K562 (cell line): ENCODE data around the gene GPR21. TPM values are rescaled to one million over a fixed set of nuclear protein-coding genes. Genes with fewer than 3 reads are reported as not detected.

Source experiments
- ATAC-seq: fragments of 200-7000 bp; cut with Tn5 transposase; 3 replicates; pipeline ENCODE4 v1.9.1; 2020; ENCODE audit warnings: moderate library complexity
- BruUV-seq: library from RNA; stranded (reverse); fragments of 400-500 nt; replicated peaks from 2 replicates; lab custom pipeline; 2021; lab: Mats Ljungman, UMichigan
- CTCF ChIA-PET: fragments of 300-600 bp; formaldehyde crosslinking; extraction: SDS; loops from one replicate; lab custom pipeline; 2021; ENCODE audit warnings: low intra/inter-chr PET ratio; lab: Yijun Ruan, JAX
- POLR2A ChIA-PET: fragments of 300-600, 350-650 bp; sonication (Branson Sonifier 250); formaldehyde crosslinking; extraction: SDS; loops from one replicate; lab custom pipeline; 2021; ENCODE audit warnings: antibody characterized with exemption, inconsistent platforms; lab: Yijun Ruan, JAX
- DNase-seq, 4 experiments: peaks; one replicate each; pipeline versions ENCODE4 v3.0.0 to v3.0.0-alpha.2; 2011 to 2018; ENCODE audit warnings: low spot score in 3 of 4, mixed read lengths in 3 of 4; ENCODE audit errors: extremely low read depth in 1 of 4
- FAIRE-seq: peaks from 2 replicates; lab custom pipeline; 2011; peaks lifted over from hg19 to GRCh38; lab: Jason Lieb, UNC
- H2AFZ ChIP-seq: 2 replicates; pipeline ENCODE4 v1.6.0; 2011; ENCODE audit warnings: low read depth, low read length, control low read depth, inconsistent platforms
- H3K27ac ChIP-seq: fragments of 200-600 bp; 3 replicates; pipeline ENCODE4 v1.8.0; 2011; ENCODE audit warnings: low read depth, mild to moderate bottlenecking, control low read depth, inconsistent platforms, low read length, moderate library complexity, mixed read lengths; ENCODE audit errors: extremely low read depth
- H3K27me3 ChIP-seq, 2 experiments: fragments of 300-600 bp in 1 of 2; 2 replicates in 1 of 2; 3 replicates in 1 of 2; pipeline versions ENCODE4 v1.6.0 to v1.8.0; 2011; ENCODE audit warnings: inconsistent platforms in 2 of 2, low read length in 2 of 2, mild to moderate bottlenecking in 1 of 2, mixed read lengths in 1 of 2, moderate library complexity in 1 of 2; ENCODE audit not compliant: control insufficient read depth in 2 of 2, insufficient read depth in 2 of 2
- H3K36me3 ChIP-seq: fragments of 300-600 bp; 3 replicates; pipeline ENCODE4 v1.8.0; 2011; ENCODE audit warnings: mild to moderate bottlenecking, low read length, inconsistent platforms; ENCODE audit not compliant: control insufficient read depth, insufficient read depth
- H3K4me1 ChIP-seq, 2 experiments: fragments of 200-600 bp in 1 of 2; replicated peaks in 1 of 2; 2 replicates in 1 of 2; 3 replicates in 1 of 2; pipeline versions ENCODE4 v1.5.1 to v1.8.0; 2011; ENCODE audit warnings: inconsistent platforms in 2 of 2, low read length in 2 of 2, mild to moderate bottlenecking in 1 of 2, mixed read lengths in 1 of 2, moderate library complexity in 1 of 2; ENCODE audit not compliant: control insufficient read depth in 2 of 2, insufficient read depth in 2 of 2
- H3K4me2 ChIP-seq: 2 replicates; pipeline ENCODE4 v1.6.1; 2011; ENCODE audit warnings: low read length, control low read depth, inconsistent platforms, mixed read lengths; ENCODE audit not compliant: insufficient read depth
- H3K4me3 ChIP-seq: fragments of 200-600 bp; sonication (generic), shearing (Covaris generic); 2 replicates; pipeline ENCODE4 v1.5.1; 2016; ENCODE audit warnings: control low read depth, inconsistent platforms
- H3K79me2 ChIP-seq: fragments of 200-600 bp; 3 replicates; pipeline ENCODE4 v1.8.0; 2011; ENCODE audit warnings: low read length, inconsistent platforms; ENCODE audit not compliant: control insufficient read depth, insufficient read depth
- H3K9ac ChIP-seq, 2 experiments: 2 replicates each; pipeline versions ENCODE4 v1.6.0 to v1.6.1; 2011; ENCODE audit warnings: low read depth in 2 of 2, low read length in 2 of 2, control low read depth in 1 of 2, inconsistent platforms in 1 of 2, mild to moderate bottlenecking in 1 of 2, mixed read lengths in 1 of 2; ENCODE audit not compliant: insufficient read depth in 1 of 2
- H3K9me1 ChIP-seq: one replicate; pipeline ENCODE4 v1.6.0; 2011; ENCODE audit warnings: inconsistent platforms, mild to moderate bottlenecking, low read length, moderate library complexity; ENCODE audit not compliant: control insufficient read depth, insufficient read depth
- H3K9me3 ChIP-seq: replicated peaks from 2 replicates; pipeline ENCODE4 v1.5.1; 2011; ENCODE audit warnings: low read depth, low read length, inconsistent platforms; ENCODE audit not compliant: control insufficient read depth, insufficient read depth
- H4K20me1 ChIP-seq: replicated peaks from 2 replicates; pipeline ENCODE4 v1.6.1; 2011; ENCODE audit warnings: low read length, inconsistent platforms, mixed read lengths; ENCODE audit not compliant: control insufficient read depth, insufficient read depth
- CXXC5 ChIP-seq: fragments of 250-450 bp; sonication (Bioruptor Pico); IDR thresholded peaks from 2 replicates; pipeline ENCODE4 v1.8.0; 2022; ENCODE audit warnings: inconsistent platforms, mild to moderate bottlenecking, moderate library complexity
- DPF2 ChIP-seq: fragments of 450-650 bp; IDR thresholded peaks from 2 replicates; pipeline ENCODE4 v1.6.1; 2016
- FIP1L1 ChIP-seq: fragments of 200-400 bp; formaldehyde crosslinking; IDR thresholded peaks from 2 replicates; pipeline ENCODE4 v1.6.1; 2018; ENCODE audit warnings: mild to moderate bottlenecking, low read depth, low read length; ENCODE audit not compliant: poor library complexity, severe bottlenecking
- FOXK2 ChIP-seq, 2 experiments: fragments of 450-650 bp; IDR thresholded peaks in 1 of 2; conservative IDR thresholded peaks in 1 of 2; 2 replicates each; pipeline ENCODE4 v1.6.1; 2016; ENCODE audit warnings: low read depth in 2 of 2, mild to moderate bottlenecking in 1 of 2
- IFI16 ChIP-seq: fragments of 250-450 bp; sonication (Bioruptor Pico); IDR thresholded peaks from 2 replicates; pipeline ENCODE4 v2.1.2; 2022; ENCODE audit warnings: mild to moderate bottlenecking, inconsistent platforms
- LARP7 ChIP-seq: fragments of 450-650 bp; IDR thresholded peaks from 2 replicates; pipeline ENCODE4 v1.6.1; 2016
- MBD2 ChIP-seq: sonication (generic); IDR thresholded peaks from 2 replicates; pipeline ENCODE4 v1.6.1; 2016; ENCODE audit warnings: low read depth, borderline replicate concordance
- NCOA4 ChIP-seq: fragments of 450-650 bp; IDR thresholded peaks from 2 replicates; pipeline ENCODE4 v1.6.1; 2018; ENCODE audit warnings: mild to moderate bottlenecking; ENCODE audit not compliant: partially characterized antibody
- POLR2A ChIP-seq: fragments of 450-650 bp; conservative IDR thresholded peaks from 2 replicates; pipeline ENCODE4 v1.6.1; 2016
- PRPF4 ChIP-seq: fragments of 200-400 bp; formaldehyde crosslinking; IDR thresholded peaks from one replicate; pipeline ENCODE4 v1.6.1; 2017; ENCODE audit warnings: low read length, low read depth, mild to moderate bottlenecking; ENCODE audit not compliant: insufficient read depth, poor library complexity, severe bottlenecking
- SMAD2 ChIP-seq: fragments of 150-350 bp; IDR thresholded peaks from 2 replicates; pipeline ENCODE4 v1.6.1; 2014; ENCODE audit warnings: low read depth, mild to moderate bottlenecking, low read length
- TGIF2 ChIP-seq: sonication (generic); formaldehyde crosslinking; IDR thresholded peaks from 2 replicates; pipeline ENCODE4 v1.8.1; 2022; ENCODE audit warnings: mild to moderate bottlenecking, missing genetic modification reagents, moderate library complexity
- ZNF444 ChIP-seq: fragments of 250-450 bp; sonication (Bioruptor Pico); IDR thresholded peaks from 2 replicates; pipeline ENCODE4 v1.4.0; 2020; ENCODE audit warnings: mild to moderate bottlenecking, moderate library complexity
- WGBS: fragments of 100-300 bp; shearing (Covaris generic); methylation state at CpG from one replicate; pipeline ENCODE4 v1.1.6; 2016; ENCODE audit warnings: low coverage, mixed read lengths; ENCODE audit not compliant: insufficient coverage; ENCODE audit errors: missing lambda C conversion rate; 5-methylcytosine and 5-hydroxymethylcytosine counted together
- in situ Hi-C: fragments of 300-500 bp; cut with MboI; formaldehyde crosslinking; loops from 4 replicates; pipeline ENCODE4 v1.15.0; 2018; ENCODE audit warnings: inconsistent platforms, mixed read lengths
- intact Hi-C: fragments of 100-400 bp; cut with micrococcal nuclease; formaldehyde crosslinking; loops from 2 replicates; pipeline ENCODE4 v1.14.2; 2022
- polyA plus RNA-seq, 8 experiments: library from polyadenylated mRNA; depleted of rRNA in 4 of 8; stranded (reverse) in 5 of 8; unstranded in 3 of 8; fragments of >200 nt; fragmentation: Nextera tagmentation in 2 of 8; fragmentation: Illumina TruSeq in 1 of 8; extraction: Ambion mirVana in 2 of 8; extraction: Trizol in 1 of 8; gene quantifications; 2 replicates each; pipeline versions ENCODE4 v1.2.1 to v1.2.3, GENCODE V29; 2011 to 2014; ENCODE audit warnings: inconsistent platforms in 1 of 8, missing spikeins in 1 of 8
- total RNA-seq, 7 experiments: library from RNA; depleted of rRNA in 6 of 7; stranded (reverse); fragments of >200 nt in 6 of 7; fragmentation: Illumina TruSeq in 2 of 7; extraction: Trizol in 2 of 7; gene quantifications; 2 replicates each; pipeline versions ENCODE4 v1.2.1 to v1.2.3, GENCODE V29; 2011 to 2021; ENCODE audit warnings: low replicate concordance in 1 of 7
- TF ChIP-seq, protein P1 (sequence below): fragments of 450-650 bp; IDR thresholded peaks from 2 replicates; pipeline ENCODE4 v1.6.1; 2016; ENCODE audit warnings: low read depth, mild to moderate bottlenecking, moderate library complexity
- TF ChIP-seq, protein P2 (sequence below): fragments of 250-450 bp; sonication (Bioruptor Pico); IDR thresholded peaks from 2 replicates; pipeline ENCODE4 v1.5.0; 2022; ENCODE audit warnings: mild to moderate bottlenecking
- TF ChIP-seq, protein P3 (sequence below), 3 experiments: fragments of 200-800 bp in 1 of 3; fragments of 250-450 bp in 1 of 3; fragments of 450-650 bp in 1 of 3; sonication (Bioruptor Pico) in 1 of 3; sonication (Bioruptor generic) in 1 of 3; formaldehyde crosslinking in 1 of 3; IDR thresholded peaks; 2 replicates each; pipeline versions ENCODE4 v1.6.1 to v1.8.0; 2016 to 2022; ENCODE audit warnings: mild to moderate bottlenecking in 2 of 3, missing genetic modification characterization in 2 of 3, missing compliant biosample characterization in 1 of 3, moderate library complexity in 1 of 3

The GPR21 gene
- total and polyA plus RNA-seq, 9 of the 15 experiments (the other 6 are each of a cell fraction or from before 2014, with no cell fraction given) = 0.16 to 0.83 (median 0.36) TPM; not detected in 6

DNA sequence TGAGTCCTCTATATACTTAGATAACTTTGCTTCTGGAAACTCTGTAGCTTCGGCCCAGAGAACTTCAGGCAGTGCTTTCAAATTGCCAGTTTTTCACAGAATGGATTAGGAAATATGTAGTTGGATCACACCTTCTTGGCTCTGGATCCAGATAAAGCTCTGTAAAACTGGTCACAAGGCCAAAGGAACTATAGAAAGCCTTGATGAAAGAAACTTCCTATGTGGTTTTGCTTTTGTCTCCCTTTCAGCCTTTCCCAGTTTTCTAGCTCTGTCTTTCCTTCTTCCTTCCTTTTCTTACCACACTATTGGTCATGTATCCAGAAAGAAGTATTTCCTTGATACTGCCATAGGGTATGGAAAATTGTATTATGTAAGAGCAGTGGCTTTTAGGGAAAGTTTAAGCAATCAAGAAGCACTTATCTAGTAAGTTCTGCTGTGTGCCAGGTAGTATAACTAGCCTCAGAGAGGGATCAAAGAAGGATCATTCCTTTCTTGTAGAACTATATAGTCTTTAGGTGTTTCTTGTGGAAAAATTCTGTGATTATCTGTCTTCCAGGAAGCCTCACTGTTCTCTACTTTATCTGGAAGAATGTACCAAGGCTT is 6.3 kb downstream of the GPR21 start (continued):
- no peak for TF ChIP-seq CXXC5 (CRISPR knock-in tag)
- no peak for TF ChIP-seq DPF2

- H3K27ac ChIP-seq = no peak overlapping the region
- in situ Hi-C loops (no loop called here), intact Hi-C loops (no loop called here)
- DNase-seq (no peak), FAIRE-seq (no peak), ATAC-seq (no peak)
- no peaks in the 10 kb centered on the region for H3K9me3 ChIP-seq
- no TSS peak for BruUV-seq
- H3K4me2 ChIP-seq = no peak overlapping the region
- no peaks in the 10 kb centered on the region for H3K79me2 ChIP-seq
- no peaks in the 10 kb centered on the region for H3K4me1 ChIP-seq
- H3K36me3 ChIP-seq = peaks cover 2% of the 10 kb centered on the region; the same call in 1 of the 3 replicates
- CTCF ChIA-PET = interaction anchor here (0.6 kb wide), 1 partner anchor 53 kb away, joined by 3 read pairs; no protein-coding TSS in a partner anchor
- H3K4me3 ChIP-seq = no peak overlapping the region
- H4K20me1 ChIP-seq = no peaks in the 10 kb centered on the region
- no peak overlapping the region for H3K9ac ChIP-seq
- no peak overlapping the region for H2AFZ ChIP-seq
- POLR2A ChIA-PET = no interaction called here
- no peaks in the 10 kb centered on the region for H3K27me3 ChIP-seq
- no peaks in the 10 kb centered on the region for H3K9me1 ChIP-seq
- 43% methylated on average over 1 of the region's 1 CpG for WGBS
- no peak for TF ChIP-seq TGIF2
- no peak for TF ChIP-seq SMAD2
- TF ChIP-seq IFI16 (CRISPR knock-in tag) = no peak
- TF ChIP-seq POLR2A = no peak
- TF ChIP-seq, protein P1, sequence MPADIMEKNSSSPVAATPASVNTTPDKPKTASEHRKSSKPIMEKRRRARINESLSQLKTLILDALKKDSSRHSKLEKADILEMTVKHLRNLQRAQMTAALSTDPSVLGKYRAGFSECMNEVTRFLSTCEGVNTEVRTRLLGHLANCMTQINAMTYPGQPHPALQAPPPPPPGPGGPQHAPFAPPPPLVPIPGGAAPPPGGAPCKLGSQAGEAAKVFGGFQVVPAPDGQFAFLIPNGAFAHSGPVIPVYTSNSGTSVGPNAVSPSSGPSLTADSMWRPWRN = no peak
- TF ChIP-seq, protein P2, sequence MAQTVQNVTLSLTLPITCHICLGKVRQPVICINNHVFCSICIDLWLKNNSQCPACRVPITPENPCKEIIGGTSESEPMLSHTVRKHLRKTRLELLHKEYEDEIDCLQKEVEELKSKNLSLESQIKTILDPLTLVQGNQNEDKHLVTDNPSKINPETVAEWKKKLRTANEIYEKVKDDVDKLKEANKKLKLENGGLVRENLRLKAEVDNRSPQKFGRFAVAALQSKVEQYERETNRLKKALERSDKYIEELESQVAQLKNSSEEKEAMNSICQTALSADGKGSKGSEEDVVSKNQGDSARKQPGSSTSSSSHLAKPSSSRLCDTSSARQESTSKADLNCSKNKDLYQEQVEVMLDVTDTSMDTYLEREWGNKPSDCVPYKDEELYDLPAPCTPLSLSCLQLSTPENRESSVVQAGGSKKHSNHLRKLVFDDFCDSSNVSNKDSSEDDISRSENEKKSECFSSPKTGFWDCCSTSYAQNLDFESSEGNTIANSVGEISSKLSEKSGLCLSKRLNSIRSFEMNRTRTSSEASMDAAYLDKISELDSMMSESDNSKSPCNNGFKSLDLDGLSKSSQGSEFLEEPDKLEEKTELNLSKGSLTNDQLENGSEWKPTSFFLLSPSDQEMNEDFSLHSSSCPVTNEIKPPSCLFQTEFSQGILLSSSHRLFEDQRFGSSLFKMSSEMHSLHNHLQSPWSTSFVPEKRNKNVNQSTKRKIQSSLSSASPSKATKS (CRISPR knock-in tag) = no peak
- no peak for TF ChIP-seq NCOA4
- no peak for TF ChIP-seq ZNF444
- TF ChIP-seq MBD2 = no peak
- no peak for TF ChIP-seq LARP7
- no peak for TF ChIP-seq FOXK2 (conservative IDR thresholded peaks at IDR 0.05 in 1 of 2, IDR thresholded peaks at IDR 0.05 in 1 of 2; ENCODE audit: low read depth in 2 of 2)
- TF ChIP-seq, protein P3, sequence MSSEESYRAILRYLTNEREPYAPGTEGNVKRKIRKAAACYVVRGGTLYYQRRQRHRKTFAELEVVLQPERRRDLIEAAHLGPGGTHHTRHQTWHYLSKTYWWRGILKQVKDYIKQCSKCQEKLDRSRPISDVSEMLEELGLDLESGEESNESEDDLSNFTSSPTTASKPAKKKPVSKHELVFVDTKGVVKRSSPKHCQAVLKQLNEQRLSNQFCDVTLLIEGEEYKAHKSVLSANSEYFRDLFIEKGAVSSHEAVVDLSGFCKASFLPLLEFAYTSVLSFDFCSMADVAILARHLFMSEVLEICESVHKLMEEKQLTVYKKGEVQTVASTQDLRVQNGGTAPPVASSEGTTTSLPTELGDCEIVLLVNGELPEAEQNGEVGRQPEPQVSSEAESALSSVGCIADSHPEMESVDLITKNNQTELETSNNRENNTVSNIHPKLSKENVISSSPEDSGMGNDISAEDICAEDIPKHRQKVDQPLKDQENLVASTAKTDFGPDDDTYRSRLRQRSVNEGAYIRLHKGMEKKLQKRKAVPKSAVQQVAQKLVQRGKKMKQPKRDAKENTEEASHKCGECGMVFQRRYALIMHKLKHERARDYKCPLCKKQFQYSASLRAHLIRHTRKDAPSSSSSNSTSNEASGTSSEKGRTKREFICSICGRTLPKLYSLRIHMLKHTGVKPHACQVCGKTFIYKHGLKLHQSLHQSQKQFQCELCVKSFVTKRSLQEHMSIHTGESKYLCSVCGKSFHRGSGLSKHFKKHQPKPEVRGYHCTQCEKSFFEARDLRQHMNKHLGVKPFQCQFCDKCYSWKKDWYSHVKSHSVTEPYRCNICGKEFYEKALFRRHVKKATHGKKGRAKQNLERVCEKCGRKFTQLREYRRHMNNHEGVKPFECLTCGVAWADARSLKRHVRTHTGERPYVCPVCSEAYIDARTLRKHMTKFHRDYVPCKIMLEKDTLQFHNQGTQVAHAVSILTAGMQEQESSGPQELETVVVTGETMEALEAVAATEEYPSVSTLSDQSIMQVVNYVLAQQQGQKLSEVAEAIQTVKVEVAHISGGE (CRISPR knock-in tag; IDR thresholded peaks at IDR 0.05) = no peak
- TF ChIP-seq FIP1L1 = no peak
- TF ChIP-seq PRPF4 = no peak
Observed at GRCh38 chr9:123040801-123041200, 7.3 kb downstream of the GPR21 start.
